ENCODE measurements around the gene GOLPH3L.
"Not testable (repeated sequence)": the region's sequence is repeated elsewhere in the genome, so short reads cannot be mapped to it uniquely, and the experiment has no call there.

DNA sequence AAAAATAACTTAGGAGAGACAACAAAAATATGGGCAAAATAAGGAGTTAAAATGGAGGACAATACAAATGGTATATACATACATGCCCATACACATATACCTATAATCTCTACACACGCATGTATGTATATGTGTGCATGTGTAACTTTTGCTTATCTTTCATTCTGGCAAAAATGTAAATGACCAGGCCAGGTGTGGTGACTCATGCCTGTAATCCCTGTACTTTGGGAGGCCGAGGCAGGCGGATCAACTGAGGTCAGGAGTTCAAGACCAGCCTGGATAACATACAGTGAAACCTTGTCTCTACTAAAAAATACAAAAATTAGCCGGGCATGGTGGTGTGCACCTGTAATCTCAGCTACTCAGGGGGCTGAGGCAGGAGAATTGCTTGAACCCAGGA lies 98.6 kb downstream of the GOLPH3L start:
- TF ChIP-seq, protein P1, sequence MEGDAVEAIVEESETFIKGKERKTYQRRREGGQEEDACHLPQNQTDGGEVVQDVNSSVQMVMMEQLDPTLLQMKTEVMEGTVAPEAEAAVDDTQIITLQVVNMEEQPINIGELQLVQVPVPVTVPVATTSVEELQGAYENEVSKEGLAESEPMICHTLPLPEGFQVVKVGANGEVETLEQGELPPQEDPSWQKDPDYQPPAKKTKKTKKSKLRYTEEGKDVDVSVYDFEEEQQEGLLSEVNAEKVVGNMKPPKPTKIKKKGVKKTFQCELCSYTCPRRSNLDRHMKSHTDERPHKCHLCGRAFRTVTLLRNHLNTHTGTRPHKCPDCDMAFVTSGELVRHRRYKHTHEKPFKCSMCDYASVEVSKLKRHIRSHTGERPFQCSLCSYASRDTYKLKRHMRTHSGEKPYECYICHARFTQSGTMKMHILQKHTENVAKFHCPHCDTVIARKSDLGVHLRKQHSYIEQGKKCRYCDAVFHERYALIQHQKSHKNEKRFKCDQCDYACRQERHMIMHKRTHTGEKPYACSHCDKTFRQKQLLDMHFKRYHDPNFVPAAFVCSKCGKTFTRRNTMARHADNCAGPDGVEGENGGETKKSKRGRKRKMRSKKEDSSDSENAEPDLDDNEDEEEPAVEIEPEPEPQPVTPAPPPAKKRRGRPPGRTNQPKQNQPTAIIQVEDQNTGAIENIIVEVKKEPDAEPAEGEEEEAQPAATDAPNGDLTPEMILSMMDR (IDR thresholded peaks at IDR 0.05), result not testable (repeated sequence)
- TF ChIP-seq EZH2, EZH2phosphoT487 (IDR thresholded peaks at IDR 0.05): not testable (repeated sequence)

Data from neural progenitor cell (in vitro differentiated cells).